Erythroblast (primary cell): ENCODE results near the gene DGKD.

Experiments used
- GATA1 ChIP-seq: IDR thresholded peaks from 2 replicates; pipeline ENCODE4 v1.6.1; 2011; ENCODE audit warnings: low read depth, mild to moderate bottlenecking, control low read depth, low read length, moderate library complexity
- POLR2A ChIP-seq: IDR thresholded peaks from 2 replicates; pipeline ENCODE4 v1.6.1; 2011; ENCODE audit warnings: mild to moderate bottlenecking, low read length

DNA sequence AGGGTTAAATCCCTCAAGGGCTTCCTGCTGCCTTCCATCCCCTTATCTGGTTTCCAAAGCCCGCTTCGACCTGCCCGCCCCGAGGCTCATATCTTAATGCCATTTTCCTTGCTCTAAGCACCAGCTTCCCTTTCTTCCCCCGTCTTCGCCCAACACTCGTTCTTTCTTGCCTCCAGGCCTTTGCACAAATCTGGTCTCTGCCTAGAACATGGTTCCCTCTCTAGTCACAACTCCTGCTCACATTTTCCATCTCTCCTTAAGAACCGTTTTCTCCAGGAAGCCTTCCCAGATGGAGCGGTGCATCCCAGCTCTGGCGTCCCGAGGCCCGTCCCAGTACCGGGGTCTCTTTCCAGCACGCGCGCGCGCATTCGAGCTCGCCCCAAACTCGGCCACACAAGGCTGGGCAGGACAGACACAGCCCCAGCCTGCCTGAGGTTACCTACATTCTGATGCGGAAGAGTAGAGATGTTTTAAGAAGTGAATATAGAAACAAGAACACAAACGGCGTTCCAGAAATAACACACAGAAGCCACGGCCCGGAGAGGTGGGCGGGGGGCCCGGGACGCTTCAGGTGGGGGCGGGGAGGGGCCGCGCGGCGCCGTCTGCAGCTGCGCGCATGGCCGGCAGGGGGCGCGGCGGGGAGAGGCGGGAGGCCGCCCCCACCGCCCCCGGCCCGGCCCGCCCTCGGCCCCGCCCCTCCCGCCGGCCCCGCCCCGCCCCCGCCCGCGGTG lies at the start of gene DGKD:
- TF ChIP-seq POLR2A, result no peak
- no peak for TF ChIP-seq GATA1
